KOPT-K1 (cell line): ENCODE results near the gene CDK14.

Source experiments
- H3K27ac ChIP-seq: fragments of 200-600 bp; sonication (generic); 2 replicates; pipeline ENCODE4 v1.5.1; 2016; ENCODE audit warnings: antibody characterized with exemption, mild to moderate bottlenecking, low read depth, low read length; ENCODE audit not compliant: poor library complexity, severe bottlenecking
- H3K36me3 ChIP-seq: fragments of 200-600 bp; sonication (generic); 2 replicates; pipeline ENCODE4 v1.5.1; 2017; ENCODE audit warnings: antibody characterized with exemption, mild to moderate bottlenecking, low read length, moderate library complexity; ENCODE audit not compliant: insufficient read depth
- H3K9me3 ChIP-seq: fragments of 200-600 bp; sonication (generic); 2 replicates; pipeline ENCODE4 v1.5.1; 2017; ENCODE audit warnings: antibody characterized with exemption, low read length, mild to moderate bottlenecking; ENCODE audit not compliant: insufficient read depth, poor library complexity, severe bottlenecking

CDK14 gene

DNA sequence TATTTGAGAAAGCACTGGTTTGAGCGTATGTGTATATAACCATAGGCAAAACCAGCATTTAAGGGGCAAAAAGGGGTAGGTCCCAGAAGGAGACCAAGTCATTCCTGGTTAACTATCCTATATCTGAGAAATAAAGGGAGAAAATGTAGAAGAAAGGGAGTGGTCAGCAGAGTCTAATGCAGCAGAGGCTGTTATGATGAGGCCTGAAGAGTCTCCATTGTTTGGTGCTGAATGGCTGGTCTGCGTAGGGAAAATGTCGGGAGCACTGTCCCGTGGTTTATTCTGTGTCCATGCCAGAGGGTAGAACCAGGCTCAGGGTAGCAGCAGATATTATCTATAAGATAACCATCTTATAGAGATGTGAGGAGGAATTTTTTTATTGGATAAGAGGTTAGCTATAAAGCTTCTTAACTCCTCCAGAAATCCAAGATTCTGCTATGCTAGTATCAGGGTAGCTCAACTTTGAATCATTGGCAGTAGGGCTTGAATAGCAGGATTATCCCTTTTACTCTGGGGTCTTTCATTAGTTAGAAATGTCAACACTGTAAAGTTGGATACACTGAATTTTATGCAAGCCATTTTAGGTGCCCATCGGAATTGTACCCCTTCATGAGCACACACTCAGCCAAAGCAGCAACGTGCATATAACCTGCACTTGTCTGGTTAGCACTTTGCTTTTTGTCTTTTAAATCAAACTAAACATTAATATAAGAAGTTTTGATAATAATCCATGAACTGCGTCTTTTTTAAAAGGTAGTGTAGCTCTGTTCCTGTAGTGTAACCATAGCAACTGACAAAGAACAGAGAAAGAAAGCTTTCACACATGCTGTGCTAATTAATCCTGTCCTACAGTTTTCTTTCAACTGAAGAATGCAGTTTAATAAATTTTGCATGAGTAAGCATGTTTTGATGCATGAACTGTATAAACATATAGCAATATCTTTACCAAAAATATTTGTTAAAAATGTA, 356.1 kb downstream of the CDK14 start:
- no peak overlapping the region for H3K27ac ChIP-seq
- H3K36me3 ChIP-seq, result no peaks in the 10 kb centered on the region
- no peaks in the 10 kb centered on the region for H3K9me3 ChIP-seq

GRCh38 chr7:90955641-90956207, 359.6 kb downstream of the CDK14 start:
- H3K27ac ChIP-seq, result no peak overlapping the region

DNA sequence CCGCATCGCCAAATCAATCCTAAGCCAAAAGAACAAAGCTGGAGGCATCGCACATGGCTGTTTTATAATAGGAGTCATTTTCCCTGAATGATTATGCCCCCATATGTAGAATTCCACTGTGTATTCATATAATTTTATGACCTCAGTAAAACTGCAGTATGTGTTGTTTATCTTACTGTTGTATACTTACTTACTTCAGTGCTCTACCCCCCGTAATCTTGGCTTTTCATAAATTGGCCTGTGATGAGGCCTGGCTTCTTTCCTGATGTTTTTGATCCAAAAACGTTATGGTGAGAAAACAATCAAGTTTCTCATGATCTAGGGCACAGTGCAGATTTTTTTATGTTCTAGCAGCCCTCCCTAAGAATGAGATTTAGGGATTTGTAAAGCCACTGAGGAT, 361.8 kb downstream of the CDK14 start:
- H3K27ac ChIP-seq, result no peak overlapping the region
- H3K9me3 ChIP-seq, result no peaks in the 10 kb centered on the region
- no peaks in the 10 kb centered on the region for H3K36me3 ChIP-seq

More at GRCh38 chr7:90955641-90956207, 359.6 kb downstream of the CDK14 start:
- H3K9me3 ChIP-seq, result no peaks in the 10 kb centered on the region
- no peaks in the 10 kb centered on the region for H3K36me3 ChIP-seq

GRCh38 chr7:90958647-90959046, 362.5 kb downstream of the CDK14 start:
- no peak overlapping the region for H3K27ac ChIP-seq
- no peaks in the 10 kb centered on the region for H3K9me3 ChIP-seq
- H3K36me3 ChIP-seq, result no peaks in the 10 kb centered on the region

- no peak overlapping the region for H3K27ac ChIP-seq
- H3K9me3 ChIP-seq, result no peaks in the 10 kb centered on the region
Observed at GRCh38 chr7:90961037-90961725, 365.1 kb downstream of the CDK14 start.

DNA sequence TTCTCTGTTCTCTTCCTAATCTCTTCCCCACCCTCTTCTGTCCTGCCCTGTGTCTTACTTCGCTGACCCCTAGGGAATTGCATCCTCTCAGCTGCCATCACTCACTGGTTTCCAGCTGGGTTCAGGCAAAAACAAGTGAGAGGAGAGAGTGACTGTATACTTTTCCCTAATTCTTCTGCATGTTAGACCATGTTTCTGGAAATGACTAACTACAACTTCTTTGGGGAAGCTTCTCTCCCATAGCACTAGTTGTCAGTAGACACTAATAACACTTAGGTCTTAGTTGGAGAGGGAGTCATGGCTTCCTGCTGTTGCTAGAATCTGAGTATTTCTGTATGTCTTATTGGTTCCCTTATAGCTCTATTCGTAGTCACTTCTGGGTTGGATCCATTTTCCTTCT, 369.1 kb downstream of the CDK14 start:
- no peaks in the 10 kb centered on the region for H3K36me3 ChIP-seq
- H3K9me3 ChIP-seq, result no peaks in the 10 kb centered on the region
- H3K27ac ChIP-seq, result no peak overlapping the region

More at GRCh38 chr7:90961037-90961725, 365.1 kb downstream of the CDK14 start:
- no peaks in the 10 kb centered on the region for H3K36me3 ChIP-seq

DNA sequence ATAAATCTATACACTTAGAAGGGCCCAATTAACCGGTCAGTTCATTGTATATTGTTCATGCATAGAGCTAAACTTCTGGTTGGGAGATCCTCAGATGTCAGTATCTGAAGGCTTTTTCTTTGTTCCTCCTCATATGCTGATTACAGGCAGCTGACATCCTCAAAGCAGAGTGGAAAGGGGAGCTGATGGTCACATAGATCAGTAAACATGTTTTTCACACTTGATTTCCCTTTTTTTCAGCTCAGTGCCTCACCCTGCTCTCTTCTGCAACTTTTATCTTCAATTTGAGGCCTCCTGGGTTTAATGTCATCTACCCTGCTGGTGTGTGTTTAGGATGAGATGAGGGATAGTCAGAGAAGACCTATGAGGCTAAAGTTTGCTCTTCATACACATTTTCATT, 370.2 kb downstream of the CDK14 start:
- H3K27ac ChIP-seq, result no peak overlapping the region
- H3K9me3 ChIP-seq, result no peaks in the 10 kb centered on the region
- no peaks in the 10 kb centered on the region for H3K36me3 ChIP-seq

GRCh38 chr7:90968871-90969270, 372.8 kb downstream of the CDK14 start:
- Histone ChIP-seq H3K9me3 (no peaks in the 10 kb centered on the region), H3K36me3 (no peaks in the 10 kb centered on the region), H3K27ac (no peak overlapping the region)

DNA sequence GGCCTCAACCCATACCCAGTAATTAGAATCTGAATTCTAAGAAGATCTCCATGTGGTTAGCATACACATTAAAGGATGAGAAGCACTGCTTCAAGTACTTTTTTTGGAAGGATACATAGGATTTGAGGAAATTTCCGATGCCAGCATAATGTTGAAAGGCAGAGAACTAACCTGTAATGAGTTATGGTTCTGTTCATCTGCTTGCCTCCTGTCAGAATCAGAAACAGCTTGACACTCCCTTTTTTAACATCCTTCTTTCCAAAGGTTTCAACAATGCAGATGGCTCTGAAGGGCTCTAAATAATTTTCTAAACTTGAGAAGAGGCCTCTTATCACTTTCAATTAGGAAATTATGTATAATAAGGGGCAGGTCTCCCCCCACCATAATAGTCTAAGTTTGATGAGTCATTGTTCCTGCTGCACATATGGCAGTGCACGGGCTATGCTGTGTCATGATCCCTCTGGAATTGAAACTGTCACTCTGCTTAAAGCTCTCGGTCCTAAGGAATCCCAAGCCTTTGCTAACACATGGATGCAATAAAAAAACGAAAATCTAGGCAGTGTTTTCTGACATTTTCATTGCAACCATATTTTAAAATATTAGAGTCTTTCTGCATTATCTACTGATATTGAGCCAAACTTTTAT, 376.9 kb downstream of the CDK14 start:
- H3K36me3 ChIP-seq, result no peaks in the 10 kb centered on the region
- no peak overlapping the region for H3K27ac ChIP-seq
- no peaks in the 10 kb centered on the region for H3K9me3 ChIP-seq

DNA sequence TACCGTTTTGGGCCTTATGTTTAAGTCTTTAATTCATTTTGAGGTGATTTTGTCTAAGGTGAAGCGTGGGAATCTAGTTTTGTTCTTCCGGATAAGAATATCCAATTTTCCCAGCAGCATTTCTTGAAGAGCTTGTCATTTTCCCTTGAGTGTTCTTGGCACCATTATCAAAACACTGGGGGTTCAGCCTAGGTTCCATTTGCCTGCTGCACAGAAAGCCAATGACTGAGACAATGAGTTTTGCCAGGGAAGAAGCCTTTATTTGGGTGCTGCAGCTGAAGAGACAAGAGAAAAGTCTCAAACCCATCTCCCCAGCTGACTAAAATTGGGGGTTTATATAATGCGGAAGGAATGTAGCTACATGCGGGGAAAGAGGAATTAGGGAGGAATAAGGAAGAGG, 380.9 kb downstream of the CDK14 start:
- Histone ChIP-seq H3K9me3 (peaks cover under 1% of the 10 kb centered on the region), H3K36me3 (no peaks in the 10 kb centered on the region)

GRCh38 chr7:90980545-90980944, 384.4 kb downstream of the CDK14 start:
- Histone ChIP-seq H3K36me3 (no peaks in the 10 kb centered on the region), H3K9me3 (peaks cover 9% of the 10 kb centered on the region), H3K27ac (no peak overlapping the region)

More for the DNA sequence above, 380.9 kb downstream of the CDK14 start:
- no peak overlapping the region for H3K27ac ChIP-seq

DNA sequence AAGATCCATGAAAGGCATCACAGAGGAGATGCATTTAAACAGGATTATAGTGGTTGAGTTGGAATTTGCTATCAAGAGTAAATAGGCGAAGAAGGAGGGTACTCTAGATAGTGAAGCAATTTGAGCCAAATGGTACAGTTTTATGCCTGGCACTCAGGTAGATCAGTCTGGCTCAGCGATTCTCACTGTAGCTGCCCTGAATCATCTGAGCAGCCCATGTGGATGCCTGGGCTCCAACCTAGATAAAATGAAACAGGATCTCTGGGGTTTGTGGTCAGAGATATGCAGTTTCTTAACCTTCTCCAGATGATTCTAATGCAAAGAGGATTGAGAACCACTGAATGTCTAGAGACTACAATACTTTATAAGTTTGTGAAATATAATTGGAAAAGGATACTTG, 386.1 kb downstream of the CDK14 start:
- Histone ChIP-seq H3K36me3 (no peaks in the 10 kb centered on the region), H3K9me3 (peaks cover 9% of the 10 kb centered on the region)

GRCh38 chr7:90984692-90985091, 388.6 kb downstream of the CDK14 start:
- Histone ChIP-seq H3K9me3 (peaks cover 9% of the 10 kb centered on the region), H3K36me3 (no peaks in the 10 kb centered on the region), H3K27ac (no peak overlapping the region)

More for the DNA sequence above, 386.1 kb downstream of the CDK14 start:
- no peak overlapping the region for H3K27ac ChIP-seq

GRCh38 chr7:90988516-90988915, 392.4 kb downstream of the CDK14 start:
- Histone ChIP-seq H3K27ac (no peak overlapping the region), H3K9me3 (no peaks in the 10 kb centered on the region), H3K36me3 (no peaks in the 10 kb centered on the region)
